GM21367 (cell line): ENCODE results near the gene DNAJC6.

Experiments
- ATAC-seq: cut with Tn5 transposase; IDR thresholded peaks from one replicate; pipeline ENCODE4 v1.9.1; 2021; ENCODE audit not compliant: unreplicated experiment

The DNAJC6 gene

DNA sequence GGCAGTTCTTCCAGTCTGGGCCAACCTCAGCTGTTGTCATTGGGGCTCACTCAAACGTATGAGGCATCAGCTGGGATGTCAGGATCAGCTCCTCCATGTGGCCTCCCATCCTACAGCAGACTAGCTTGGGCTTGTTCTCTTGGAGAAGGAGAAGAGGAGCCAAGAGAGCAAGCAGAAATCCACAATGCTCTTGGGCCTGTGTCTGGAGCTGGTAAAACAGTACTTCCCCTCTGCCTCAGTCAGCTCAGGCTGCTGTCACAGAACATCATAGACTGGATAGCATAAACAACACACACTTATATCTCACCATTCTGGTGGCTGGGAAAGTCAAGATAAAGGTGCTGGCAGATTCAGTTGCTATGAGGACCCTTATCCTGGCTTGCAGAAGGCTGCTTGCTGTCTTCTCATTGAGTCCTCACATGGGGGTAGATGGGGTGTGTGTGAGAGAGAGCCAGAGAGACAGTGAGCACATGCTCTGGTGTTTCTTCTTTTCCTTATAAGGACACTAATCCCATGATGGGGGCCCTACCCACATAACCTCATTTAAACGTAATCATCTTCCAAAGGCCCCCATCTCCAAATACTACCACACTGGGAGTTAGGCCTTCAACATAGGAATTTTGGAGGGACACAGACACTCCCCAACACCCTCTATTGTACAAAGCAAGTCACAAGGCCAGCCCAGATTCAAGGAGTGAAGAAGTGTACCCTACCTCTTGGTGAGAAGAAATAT, 16.3 kb upstream of the DNAJC6 start:
- ATAC-seq: no peak

- ATAC-seq: no peak
These were observed 11.6 kb upstream of the DNAJC6 start for GRCh38 chr1:65297706-65298105.

DNA sequence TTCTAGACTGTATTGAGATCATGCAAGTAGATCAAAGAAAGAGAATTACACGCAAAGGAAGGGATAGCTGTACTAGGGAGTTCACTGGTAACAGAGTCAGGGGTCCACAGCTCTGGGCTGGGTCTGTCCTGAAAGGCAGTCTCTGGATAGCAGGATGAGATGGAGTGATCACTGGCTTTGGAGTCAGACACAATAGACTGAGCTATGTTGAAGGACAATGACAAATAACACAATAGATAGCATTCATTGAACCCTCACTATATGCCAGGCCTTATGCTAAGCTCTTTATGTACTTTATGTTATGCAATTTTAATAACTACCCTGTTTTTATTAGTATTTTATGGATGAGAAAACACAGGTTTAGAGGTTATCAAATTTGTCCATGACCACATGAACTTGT, 10.0 kb upstream of the DNAJC6 start:
- ATAC-seq: no peak

GRCh38 chr1:65308781-65309303, 501 bp upstream of the DNAJC6 start:
- ATAC-seq: no peak

DNA sequence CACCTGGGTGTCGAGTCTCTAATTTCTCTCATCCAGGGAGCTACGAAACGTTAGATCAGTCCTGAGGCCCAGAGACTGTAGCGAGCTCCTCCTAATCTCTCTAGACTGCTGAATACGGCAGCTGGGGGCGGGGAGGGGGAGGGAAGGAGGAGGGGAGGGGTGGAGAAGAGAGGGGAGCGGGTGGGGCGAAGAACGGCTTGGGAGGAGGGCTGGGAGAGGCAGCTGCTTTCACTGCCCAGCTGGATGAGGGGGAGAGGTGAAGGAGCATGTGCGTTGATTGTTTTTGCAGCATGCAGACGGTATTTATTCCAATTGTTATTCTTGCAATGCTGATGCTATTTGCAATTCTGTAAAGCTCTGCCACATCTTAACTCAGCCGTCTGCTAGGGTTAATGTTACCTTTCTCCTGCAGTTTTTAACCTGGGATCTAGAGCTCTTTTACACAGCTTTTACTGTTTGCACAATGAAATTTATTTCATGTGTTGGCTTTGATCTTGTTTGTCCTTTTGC, 790 bp downstream of the DNAJC6 start:
- no peak for ATAC-seq

GRCh38 chr1:65311760-65312159, 2.4 kb downstream of the DNAJC6 start:
- ATAC-seq: no peak

- no peak for ATAC-seq
These were observed 6.9 kb downstream of the DNAJC6 start for GRCh38 chr1:65316233-65316632.

DNA sequence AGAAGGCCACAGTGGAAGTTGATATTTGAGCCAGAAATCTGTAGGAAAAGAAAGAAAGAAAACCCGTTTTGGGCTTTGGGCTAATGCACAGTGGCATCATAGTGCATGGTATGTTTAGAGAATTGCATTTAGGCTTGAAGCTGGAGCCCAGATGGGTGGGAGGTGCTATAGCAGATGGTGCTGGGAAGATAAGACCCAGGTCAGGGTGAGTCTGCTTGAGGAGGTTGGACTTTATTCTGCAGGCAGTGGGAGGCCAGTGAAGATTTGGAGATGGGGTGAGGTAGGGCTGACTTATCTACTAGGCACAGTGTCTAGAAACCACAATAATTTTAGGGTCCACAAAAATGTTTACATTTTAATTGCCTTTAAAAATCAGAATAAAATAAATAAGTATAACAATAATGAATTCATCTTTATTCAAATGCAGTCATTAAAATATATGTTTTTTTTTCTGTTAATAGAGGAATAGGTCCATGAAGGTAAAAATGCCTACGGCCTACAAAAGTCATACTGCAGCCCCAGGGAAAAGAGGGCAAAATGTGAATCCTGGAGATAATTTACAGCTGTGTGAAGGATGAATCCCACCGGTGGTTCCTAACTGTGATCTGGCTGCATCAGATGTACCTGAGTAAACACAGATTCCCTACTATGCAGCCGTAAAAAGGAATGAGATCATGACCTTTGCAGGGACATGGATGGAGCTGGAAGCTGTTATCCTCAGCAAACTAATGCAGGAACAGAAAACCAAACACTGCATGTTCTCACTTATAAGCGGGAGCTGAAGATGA, 8.7 kb downstream of the DNAJC6 start:
- ATAC-seq: no peak

- ATAC-seq: no peak
These were observed 9.8 kb downstream of the DNAJC6 start for GRCh38 chr1:65319141-65319540.

DNA sequence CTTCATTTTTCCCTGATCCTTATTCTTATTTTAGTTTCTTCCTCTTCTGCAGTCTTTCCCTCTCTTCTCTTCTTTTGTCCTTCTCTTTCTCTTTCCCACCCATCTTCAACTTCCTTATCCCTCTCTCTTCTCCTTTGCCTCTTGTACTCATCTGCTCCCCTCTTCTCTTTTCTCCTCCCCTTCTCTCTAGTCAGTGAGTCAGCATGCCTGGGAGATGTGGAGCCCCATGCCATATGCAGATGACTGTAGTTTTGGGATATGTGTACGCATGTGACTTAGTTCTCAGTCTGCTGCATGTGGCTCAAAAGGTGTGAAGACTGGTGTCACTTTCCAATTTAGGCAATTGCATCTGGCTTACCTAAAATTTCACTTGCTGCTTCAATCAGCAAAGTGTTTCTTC, 10.4 kb downstream of the DNAJC6 start:
- no peak for ATAC-seq

GRCh38 chr1:65321879-65322278, 12.5 kb downstream of the DNAJC6 start:
- no peak for ATAC-seq

DNA sequence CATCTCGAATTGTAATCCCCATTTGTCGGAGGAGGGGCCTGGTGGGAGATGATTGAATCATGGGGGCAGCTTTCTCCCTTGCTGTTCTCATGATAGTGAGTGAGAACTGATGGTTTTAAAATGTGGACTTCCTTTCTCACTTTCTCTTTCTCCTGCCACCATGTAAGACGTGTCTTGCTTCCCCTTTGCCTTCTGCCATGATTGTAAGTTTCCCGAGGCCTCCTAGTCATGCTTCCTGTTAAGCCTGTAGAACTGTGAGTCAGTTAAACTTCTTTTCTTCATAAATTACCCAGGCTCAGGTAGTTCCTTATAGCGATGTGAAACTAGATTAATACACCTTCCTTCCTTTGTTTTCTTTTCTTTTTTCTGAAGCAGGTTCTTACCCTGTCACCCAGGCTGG, 13.9 kb downstream of the DNAJC6 start:
- no peak for ATAC-seq

- ATAC-seq: no peak
These were observed 20.7 kb downstream of the DNAJC6 start for GRCh38 chr1:65330021-65330420.

GRCh38 chr1:65330822-65331221, 21.5 kb downstream of the DNAJC6 start:
- no peak for ATAC-seq

GRCh38 chr1:65332821-65333220, 23.5 kb downstream of the DNAJC6 start:
- ATAC-seq: no peak

DNA sequence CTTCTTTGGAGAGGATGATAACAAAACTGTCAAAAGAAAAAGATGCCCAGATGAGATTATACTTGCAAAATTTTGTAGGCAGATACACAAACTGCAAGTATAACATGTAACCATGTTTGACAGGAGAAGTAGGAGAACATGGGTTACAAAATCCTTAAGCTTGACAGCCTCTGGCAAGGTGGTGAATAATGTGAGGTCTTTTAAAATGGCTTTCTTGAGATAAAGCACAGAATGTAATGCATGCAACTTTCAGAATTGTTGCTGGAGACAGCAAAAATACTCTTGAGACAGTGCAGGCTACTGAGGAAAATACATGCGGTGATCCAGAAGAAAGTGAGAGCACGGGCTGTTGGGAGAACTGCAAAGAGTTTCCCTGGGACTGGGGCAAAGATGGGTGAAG, 24.7 kb downstream of the DNAJC6 start:
- no peak for ATAC-seq

DNA sequence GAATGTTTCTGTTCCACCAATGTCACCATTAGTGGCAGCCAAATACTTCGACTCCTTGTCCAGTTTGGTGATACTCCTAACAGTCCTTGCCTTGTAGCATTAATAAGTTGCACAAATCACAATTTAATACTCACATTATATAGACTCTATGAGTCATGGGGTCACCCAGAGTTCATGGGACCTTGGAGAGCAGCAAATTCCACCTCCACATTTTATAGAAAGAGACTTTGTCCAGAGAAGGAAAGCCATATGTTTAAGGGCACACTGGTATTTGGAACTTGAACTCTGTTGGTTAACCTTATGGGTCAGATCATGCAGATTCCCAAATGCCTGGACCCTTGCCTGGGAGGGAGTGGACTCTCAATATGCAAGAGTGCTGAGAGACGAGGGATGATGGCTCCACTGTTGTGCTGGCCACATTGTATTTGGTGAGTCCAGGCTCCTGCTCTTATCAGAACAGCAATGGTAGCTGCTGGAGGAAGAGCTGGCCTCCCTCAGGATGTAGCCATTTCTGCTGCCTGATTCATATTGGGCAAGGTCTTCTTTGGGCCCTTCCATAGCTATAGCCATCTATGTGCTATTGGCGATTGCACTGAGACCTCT, 30.6 kb downstream of the DNAJC6 start:
- no peak for ATAC-seq

- ATAC-seq: no peak
These were observed 32.0 kb downstream of the DNAJC6 start for GRCh38 chr1:65341381-65341780.

DNA sequence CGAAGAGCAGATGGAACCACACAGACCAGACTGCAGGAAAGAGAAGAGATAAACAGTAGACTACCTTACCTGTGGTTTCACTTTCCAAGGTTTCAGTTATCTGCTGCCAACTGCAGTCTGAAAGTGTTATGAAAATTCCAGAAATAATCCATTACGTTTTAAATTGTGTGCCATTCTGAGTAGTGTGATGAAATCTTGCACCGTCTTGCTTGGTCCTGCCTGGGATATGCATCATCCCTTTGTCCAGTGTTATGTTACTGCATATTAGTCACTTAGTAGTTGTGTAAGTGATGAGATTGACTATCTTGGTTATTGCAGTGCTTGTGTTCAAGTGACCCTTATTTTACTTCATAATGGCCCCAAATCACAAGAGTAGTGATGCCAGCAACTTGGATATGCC, 33.9 kb downstream of the DNAJC6 start:
- ATAC-seq: no peak

GRCh38 chr1:65344171-65344814, 35.0 kb downstream of the DNAJC6 start:
- no peak for ATAC-seq

GRCh38 chr1:65346190-65346589, 36.8 kb downstream of the DNAJC6 start:
- ATAC-seq: no peak
